Coronary artery (tissue), 2 donors: ENCODE data around the gene MBTPS2.

Source experiments
- DNase-seq: peaks from one replicate; pipeline ENCODE4 v3.0.0-alpha.2; 2017; ENCODE audit warnings: low spot score
- H3K27ac ChIP-seq, 2 donors: fragments of 200-600 bp; sonication (generic); one replicate each; pipeline ENCODE4 v1.5.1; 2016 to 2019
- H3K4me3 ChIP-seq: fragments of 200-600 bp; sonication (generic); 2 replicates; pipeline ENCODE4 v1.5.1; 2016; ENCODE audit warnings: mild to moderate bottlenecking, moderate library complexity
- TF ChIP-seq, protein P1 (sequence below): fragments of 200-600 bp; sonication (generic); IDR thresholded peaks from one replicate; pipeline ENCODE4 v1.5.1; 2019; ENCODE audit warnings: antibody characterized with exemption

Gene MBTPS2

DNA sequence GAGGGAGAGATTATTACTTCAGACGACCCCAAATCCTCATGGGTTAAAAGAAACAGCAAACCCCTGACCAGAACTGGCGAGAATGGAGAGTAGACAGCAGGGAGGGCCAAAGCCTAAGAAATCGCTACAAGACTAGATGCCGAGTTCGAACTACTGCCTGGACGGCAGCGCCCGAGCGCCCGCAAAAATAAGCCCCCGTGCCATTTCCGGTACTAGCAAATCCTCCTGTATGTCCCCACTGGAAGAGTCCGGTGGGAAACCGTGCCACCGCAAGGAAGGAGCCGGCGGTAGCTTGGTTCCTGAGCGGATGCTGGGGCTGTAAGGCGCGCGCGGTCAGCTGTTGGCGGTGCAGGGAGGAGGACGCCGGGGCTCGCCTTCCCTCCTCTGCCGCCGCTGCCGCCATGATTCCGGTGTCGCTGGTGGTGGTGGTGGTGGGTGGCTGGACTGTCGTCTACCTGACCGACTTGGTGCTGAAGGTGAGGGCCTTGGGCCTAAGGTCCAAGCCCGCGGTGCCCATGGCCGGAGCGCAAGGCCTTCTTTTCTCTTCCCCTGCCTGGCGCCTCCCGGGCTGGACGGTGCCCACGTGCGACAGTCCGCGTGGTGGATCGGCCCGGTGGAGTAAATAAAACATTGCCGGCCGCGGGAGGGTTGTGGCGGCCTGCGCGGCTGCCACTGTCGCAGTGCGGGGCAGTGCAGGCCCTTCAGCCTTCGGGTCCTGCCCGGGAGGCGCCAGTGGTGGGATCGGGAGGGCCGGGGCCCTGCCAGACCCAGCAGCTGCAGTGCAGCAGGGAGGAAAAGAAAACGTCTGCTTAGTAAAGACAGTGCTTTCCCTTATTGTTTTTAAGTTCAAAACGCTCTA is at the start of gene MBTPS2:
TSS of gene MBTPS2 (plus strand) at position 284 of the 859 bp plus-strand sequence. CDS start at position 402, 118 bp downstream.
- DNase-seq: peak; percentile 85
- TF ChIP-seq, protein P1, sequence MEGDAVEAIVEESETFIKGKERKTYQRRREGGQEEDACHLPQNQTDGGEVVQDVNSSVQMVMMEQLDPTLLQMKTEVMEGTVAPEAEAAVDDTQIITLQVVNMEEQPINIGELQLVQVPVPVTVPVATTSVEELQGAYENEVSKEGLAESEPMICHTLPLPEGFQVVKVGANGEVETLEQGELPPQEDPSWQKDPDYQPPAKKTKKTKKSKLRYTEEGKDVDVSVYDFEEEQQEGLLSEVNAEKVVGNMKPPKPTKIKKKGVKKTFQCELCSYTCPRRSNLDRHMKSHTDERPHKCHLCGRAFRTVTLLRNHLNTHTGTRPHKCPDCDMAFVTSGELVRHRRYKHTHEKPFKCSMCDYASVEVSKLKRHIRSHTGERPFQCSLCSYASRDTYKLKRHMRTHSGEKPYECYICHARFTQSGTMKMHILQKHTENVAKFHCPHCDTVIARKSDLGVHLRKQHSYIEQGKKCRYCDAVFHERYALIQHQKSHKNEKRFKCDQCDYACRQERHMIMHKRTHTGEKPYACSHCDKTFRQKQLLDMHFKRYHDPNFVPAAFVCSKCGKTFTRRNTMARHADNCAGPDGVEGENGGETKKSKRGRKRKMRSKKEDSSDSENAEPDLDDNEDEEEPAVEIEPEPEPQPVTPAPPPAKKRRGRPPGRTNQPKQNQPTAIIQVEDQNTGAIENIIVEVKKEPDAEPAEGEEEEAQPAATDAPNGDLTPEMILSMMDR: no peak
- peak within 1 kb of the TSS; percentile 83 for H3K4me3 ChIP-seq
- peak within 1 kb of the TSS; percentile 77 to 87 for H3K27ac ChIP-seq

DNA sequence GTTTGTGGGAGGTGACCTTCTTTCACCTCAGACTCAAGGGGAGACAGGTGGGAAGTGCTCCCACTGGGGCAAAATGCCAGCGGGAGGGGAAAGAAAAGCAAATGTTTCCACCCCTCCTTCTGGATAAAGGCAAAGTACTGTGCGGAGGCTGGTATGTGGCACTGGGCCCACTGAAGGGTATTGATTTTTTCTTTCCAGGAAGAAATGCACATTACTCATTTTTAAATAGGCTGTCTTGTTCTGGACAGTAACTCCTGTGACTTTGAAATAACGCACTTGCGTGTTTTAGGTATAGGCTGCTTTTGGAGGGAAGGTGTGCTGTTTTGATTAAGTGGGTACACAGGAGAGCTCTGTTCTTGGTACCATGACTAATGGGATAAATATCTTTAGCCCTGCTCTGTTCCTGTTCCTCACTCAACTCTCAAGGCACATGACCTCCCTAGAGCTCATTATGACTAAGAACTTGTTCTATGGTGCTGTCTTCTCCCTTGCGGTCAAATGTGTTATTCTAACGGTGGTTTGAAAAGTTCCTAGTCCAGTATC is 40.7 kb upstream of the MBTPS2 start:
- TF ChIP-seq, protein P1: no peak
- H3K4me3 ChIP-seq: no peak overlapping the region
- no peak overlapping the region for H3K27ac ChIP-seq
- DNase-seq: no peak

DNA sequence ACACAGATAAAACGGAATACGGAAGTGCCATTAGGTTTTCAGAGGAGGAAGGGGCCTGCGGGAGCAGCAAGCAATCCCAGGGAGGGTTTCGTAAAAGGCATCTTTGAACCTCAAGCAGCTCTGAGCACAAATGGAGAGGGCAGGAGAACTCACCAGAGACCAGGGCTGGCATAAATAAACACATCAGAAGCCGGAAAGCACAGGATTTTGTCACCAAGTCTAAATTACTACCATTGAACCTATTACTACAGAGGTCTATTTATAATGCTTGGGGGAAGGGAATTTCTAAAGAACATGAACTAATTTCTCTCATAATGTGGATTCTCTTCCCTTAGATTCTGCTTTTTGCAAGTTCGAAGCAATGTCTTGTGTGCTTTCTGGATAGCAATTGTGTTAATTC is 39.6 kb upstream of the MBTPS2 start:
- Histone ChIP-seq H3K27ac (no peak overlapping the region), H3K4me3 (no peak overlapping the region)
- DNase-seq: no peak
- TF ChIP-seq, protein P1: no peak

DNA sequence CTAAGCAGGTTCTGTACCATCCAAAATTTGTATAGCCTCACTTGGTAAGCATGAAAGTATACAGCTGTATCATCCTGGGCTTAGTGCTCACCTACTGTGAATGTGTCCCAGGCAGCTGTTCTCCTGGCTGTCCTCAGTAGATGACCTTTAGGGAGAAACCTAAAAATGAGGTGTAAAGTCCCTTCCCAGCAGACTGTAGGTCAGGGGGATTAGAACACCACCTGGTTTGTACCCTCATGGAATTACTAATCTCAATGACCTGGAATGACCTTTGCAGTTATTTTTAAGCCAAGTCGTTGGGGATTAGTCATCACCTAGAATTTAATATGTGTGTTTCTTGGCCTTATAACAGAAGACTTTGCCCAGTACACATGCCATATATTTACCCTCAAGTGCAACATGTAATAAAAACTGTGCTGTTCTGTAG is 39.1 kb upstream of the MBTPS2 start:
- Histone ChIP-seq H3K4me3 (no peak overlapping the region), H3K27ac (no peak overlapping the region)
- TF ChIP-seq, protein P1: no peak
- no peak for DNase-seq

DNA sequence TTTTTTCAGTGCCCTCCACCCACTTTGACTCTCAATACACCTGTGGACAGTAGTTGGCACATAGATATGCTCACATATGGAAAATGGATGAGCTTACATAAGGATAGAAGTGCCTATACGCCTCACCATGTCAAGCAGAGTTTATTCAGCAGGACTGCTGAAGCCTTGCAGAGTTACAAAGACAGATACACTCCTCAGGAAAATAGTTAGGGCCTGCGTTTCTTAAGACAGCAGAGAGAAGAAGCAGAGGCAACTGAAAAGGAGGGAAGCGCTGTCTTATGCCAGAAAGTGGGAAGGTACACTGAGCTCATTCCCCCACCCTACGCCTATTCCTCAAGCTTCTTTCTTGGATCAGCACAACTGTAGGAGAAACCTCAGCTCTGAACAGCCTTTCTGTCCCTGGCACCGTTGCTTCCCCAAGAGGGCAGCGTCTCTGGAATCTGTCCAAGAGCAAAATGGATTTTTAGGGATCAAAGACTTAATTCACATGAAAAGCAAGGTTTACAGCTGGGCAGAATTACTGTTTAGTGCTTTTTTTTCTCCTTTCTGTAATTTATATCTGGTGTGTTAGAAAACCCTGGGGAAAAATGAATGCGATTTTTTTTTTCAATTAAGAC is 37.3 kb upstream of the MBTPS2 start:
- TF ChIP-seq, protein P1: no peak

DNA sequence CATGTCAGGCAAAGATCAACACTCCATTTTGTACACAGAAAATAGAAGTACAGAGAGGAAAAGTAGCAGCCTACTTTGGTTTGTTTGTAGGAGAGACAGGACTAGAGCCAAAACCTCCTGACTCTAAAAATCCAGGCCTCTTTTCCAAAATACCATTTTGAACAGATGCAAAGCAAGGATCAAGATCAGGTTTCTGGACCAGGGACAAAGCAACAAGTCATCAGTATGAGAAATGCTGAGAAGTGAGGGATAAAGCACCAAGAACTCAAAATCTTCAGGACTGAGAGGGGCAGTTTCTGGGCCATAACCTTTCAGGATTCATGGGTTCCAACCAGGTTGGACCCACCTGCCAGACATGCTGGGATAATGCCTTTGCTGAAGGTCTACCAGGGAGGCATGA is 36.6 kb upstream of the MBTPS2 start:
- DNase-seq: no peak
- no peak overlapping the region for H3K27ac ChIP-seq
- TF ChIP-seq, protein P1: no peak
- no peak overlapping the region for H3K4me3 ChIP-seq

More for the DNA sequence above, 37.3 kb upstream of the MBTPS2 start:
- Histone ChIP-seq H3K27ac (no peak overlapping the region), H3K4me3 (no peak overlapping the region)
- no peak for DNase-seq
